HEK293 (cell line): ENCODE data around the gene G3BP2.
A peak's percentile ranks its signal among the peaks of the same experiment; 100 is the strongest.

Experiments
- GLI4 ChIP-seq: fragments of 450-650 bp; formaldehyde crosslinking; IDR thresholded peaks from 2 replicates; pipeline ENCODE4 v1.5.1; 2016; ENCODE audit warnings: missing biosample characterization, missing genetic modification characterization
- IKZF3 ChIP-seq: fragments of 450-650 bp; IDR thresholded peaks from 2 replicates; pipeline ENCODE4 v1.5.0; 2018; ENCODE audit warnings: missing biosample characterization, mild to moderate bottlenecking, missing genetic modification characterization, moderate library complexity
- OVOL3 ChIP-seq: fragments of 450-650 bp; formaldehyde crosslinking; IDR thresholded peaks from 2 replicates; pipeline ENCODE4 v1.5.1; 2016; ENCODE audit warnings: missing biosample characterization, missing genetic modification characterization
- SP3 ChIP-seq: fragments of 450-650 bp; formaldehyde crosslinking; IDR thresholded peaks from 2 replicates; pipeline ENCODE4 v1.5.1; 2016; ENCODE audit warnings: missing biosample characterization, missing genetic modification characterization
- SP7 ChIP-seq: fragments of 450-650 bp; formaldehyde crosslinking; IDR thresholded peaks from 2 replicates; pipeline ENCODE4 v1.5.1; 2016; ENCODE audit warnings: missing biosample characterization, missing genetic modification characterization
- WT1 ChIP-seq: fragments of 450-650 bp; formaldehyde crosslinking; IDR thresholded peaks from 2 replicates; pipeline ENCODE4 v1.5.1; 2016; ENCODE audit warnings: missing biosample characterization, missing genetic modification characterization
- YY2 ChIP-seq: fragments of 450-650 bp; formaldehyde crosslinking; IDR thresholded peaks from 2 replicates; pipeline ENCODE4 v1.5.1; 2016; ENCODE audit warnings: missing biosample characterization, missing genetic modification characterization
- ZBTB48 ChIP-seq: fragments of 450-650 bp; formaldehyde crosslinking; IDR thresholded peaks from 2 replicates; pipeline ENCODE4 v1.5.1; 2016; ENCODE audit warnings: missing biosample characterization, missing genetic modification characterization
- ZEB2 ChIP-seq: fragments of 450-650 bp; formaldehyde crosslinking; IDR thresholded peaks from 2 replicates; pipeline ENCODE4 v1.5.1; 2016; ENCODE audit warnings: missing biosample characterization, missing genetic modification characterization
- ZFHX2 ChIP-seq: fragments of 450-650 bp; formaldehyde crosslinking; conservative IDR thresholded peaks from 2 replicates; pipeline ENCODE4 v1.5.1; 2016; ENCODE audit warnings: missing biosample characterization, missing genetic modification characterization
- ZFP3 ChIP-seq: fragments of 450-650 bp; formaldehyde crosslinking; IDR thresholded peaks from 2 replicates; pipeline ENCODE4 v1.5.1; 2016; ENCODE audit warnings: low read depth, missing biosample characterization, missing genetic modification characterization
- ZIC2 ChIP-seq: fragments of 450-650 bp; formaldehyde crosslinking; IDR thresholded peaks from 2 replicates; pipeline ENCODE4 v1.5.1; 2016; ENCODE audit warnings: missing biosample characterization, missing genetic modification characterization
- ZNF121 ChIP-seq: fragments of 450-650 bp; formaldehyde crosslinking; IDR thresholded peaks from 2 replicates; pipeline ENCODE4 v1.5.1; 2016; ENCODE audit warnings: missing biosample characterization, missing genetic modification characterization
- ZNF132 ChIP-seq: fragments of 450-650 bp; formaldehyde crosslinking; IDR thresholded peaks from 2 replicates; pipeline ENCODE4 v1.5.1; 2017; ENCODE audit warnings: missing biosample characterization, missing genetic modification characterization, borderline replicate concordance
- ZNF155 ChIP-seq: fragments of 450-650 bp; formaldehyde crosslinking; IDR thresholded peaks from 2 replicates; pipeline ENCODE4 v1.5.1; 2016; ENCODE audit warnings: missing biosample characterization, missing genetic modification characterization
- ZNF169 ChIP-seq: fragments of 450-650 bp; formaldehyde crosslinking; IDR thresholded peaks from 2 replicates; pipeline ENCODE4 v1.5.1; 2016; ENCODE audit warnings: missing biosample characterization, missing genetic modification characterization
- ZNF174 ChIP-seq: fragments of 450-650 bp; formaldehyde crosslinking; IDR thresholded peaks from 2 replicates; pipeline ENCODE4 v1.5.0; 2017; ENCODE audit warnings: missing biosample characterization, mild to moderate bottlenecking, missing genetic modification characterization
- ZNF184 ChIP-seq: fragments of 450-650 bp; IDR thresholded peaks from 2 replicates; pipeline ENCODE4 v1.5.1; 2018; ENCODE audit warnings: missing biosample characterization, mild to moderate bottlenecking, missing genetic modification characterization
- ZNF2 ChIP-seq: fragments of 450-650 bp; formaldehyde crosslinking; IDR thresholded peaks from 2 replicates; pipeline ENCODE4 v1.5.1; 2016; ENCODE audit warnings: missing biosample characterization, missing genetic modification characterization
- ZNF223 ChIP-seq: fragments of 450-650 bp; formaldehyde crosslinking; IDR thresholded peaks from 2 replicates; pipeline ENCODE4 v1.5.1; 2016; ENCODE audit warnings: missing biosample characterization, missing genetic modification characterization
- ZNF23 ChIP-seq: fragments of 450-650 bp; formaldehyde crosslinking; IDR thresholded peaks from 2 replicates; pipeline ENCODE4 v1.5.1; 2016; ENCODE audit warnings: missing biosample characterization, missing genetic modification characterization, borderline replicate concordance
- ZNF239 ChIP-seq: fragments of 450-650 bp; formaldehyde crosslinking; IDR thresholded peaks from 2 replicates; pipeline ENCODE4 v1.5.1; 2016; ENCODE audit warnings: missing biosample characterization, missing genetic modification characterization
- ZNF292 ChIP-seq: fragments of 450-650 bp; formaldehyde crosslinking; IDR thresholded peaks from 2 replicates; pipeline ENCODE4 v1.5.1; 2016; ENCODE audit warnings: low read depth, missing biosample characterization, missing genetic modification characterization, borderline replicate concordance
- ZNF324 ChIP-seq: fragments of 450-650 bp; formaldehyde crosslinking; IDR thresholded peaks from 2 replicates; pipeline ENCODE4 v1.5.1; 2016; ENCODE audit warnings: missing biosample characterization, missing genetic modification characterization
- ZNF366 ChIP-seq: fragments of 450-650 bp; formaldehyde crosslinking; conservative IDR thresholded peaks from 2 replicates; pipeline ENCODE4 v1.5.1; 2016; ENCODE audit warnings: missing biosample characterization, missing genetic modification characterization
- ZNF473 ChIP-seq: fragments of 450-650 bp; formaldehyde crosslinking; IDR thresholded peaks from 2 replicates; pipeline ENCODE4 v1.5.1; 2017; ENCODE audit warnings: missing biosample characterization, missing genetic modification characterization
- ZNF555 ChIP-seq: fragments of 450-650 bp; formaldehyde crosslinking; conservative IDR thresholded peaks from 2 replicates; pipeline ENCODE4 v1.5.1; 2017; ENCODE audit warnings: missing biosample characterization, mild to moderate bottlenecking, missing genetic modification characterization, inconsistent platforms
- ZNF623 ChIP-seq: fragments of 450-650 bp; formaldehyde crosslinking; IDR thresholded peaks from 2 replicates; pipeline ENCODE4 v1.5.1; 2016; ENCODE audit warnings: missing biosample characterization, missing genetic modification characterization
- ZNF777 ChIP-seq: fragments of 450-650 bp; formaldehyde crosslinking; IDR thresholded peaks from 2 replicates; pipeline ENCODE4 v1.5.1; 2017; ENCODE audit warnings: missing biosample characterization, missing genetic modification characterization, borderline replicate concordance
- ZNF830 ChIP-seq: fragments of 450-650 bp; IDR thresholded peaks from 2 replicates; pipeline ENCODE4 v1.5.0; 2018; ENCODE audit warnings: missing biosample characterization, missing genetic modification characterization, low read depth, mild to moderate bottlenecking, moderate library complexity
- ZXDB ChIP-seq: fragments of 450-650 bp; formaldehyde crosslinking; IDR thresholded peaks from 2 replicates; pipeline ENCODE4 v1.5.1; 2016; ENCODE audit warnings: missing biosample characterization, missing genetic modification characterization
- TF ChIP-seq, protein P1 (sequence below): fragments of 450-650 bp; formaldehyde crosslinking; IDR thresholded peaks from 2 replicates; pipeline ENCODE4 v1.5.1; 2017; ENCODE audit warnings: missing biosample characterization, missing genetic modification characterization
- TF ChIP-seq, protein P2 (sequence below): fragments of 450-650 bp; formaldehyde crosslinking; IDR thresholded peaks from 2 replicates; pipeline ENCODE4 v1.5.1; 2016; ENCODE audit warnings: missing biosample characterization, missing genetic modification characterization
- TF ChIP-seq, protein P3 (sequence below): fragments of 450-650 bp; formaldehyde crosslinking; IDR thresholded peaks from 2 replicates; pipeline ENCODE4 v1.5.1; 2016; ENCODE audit warnings: missing biosample characterization, missing genetic modification characterization
- TF ChIP-seq, protein P4 (sequence below): fragments of 450-650 bp; formaldehyde crosslinking; IDR thresholded peaks from 2 replicates; pipeline ENCODE4 v1.5.1; 2016; ENCODE audit warnings: missing biosample characterization, missing genetic modification characterization

The G3BP2 gene

DNA sequence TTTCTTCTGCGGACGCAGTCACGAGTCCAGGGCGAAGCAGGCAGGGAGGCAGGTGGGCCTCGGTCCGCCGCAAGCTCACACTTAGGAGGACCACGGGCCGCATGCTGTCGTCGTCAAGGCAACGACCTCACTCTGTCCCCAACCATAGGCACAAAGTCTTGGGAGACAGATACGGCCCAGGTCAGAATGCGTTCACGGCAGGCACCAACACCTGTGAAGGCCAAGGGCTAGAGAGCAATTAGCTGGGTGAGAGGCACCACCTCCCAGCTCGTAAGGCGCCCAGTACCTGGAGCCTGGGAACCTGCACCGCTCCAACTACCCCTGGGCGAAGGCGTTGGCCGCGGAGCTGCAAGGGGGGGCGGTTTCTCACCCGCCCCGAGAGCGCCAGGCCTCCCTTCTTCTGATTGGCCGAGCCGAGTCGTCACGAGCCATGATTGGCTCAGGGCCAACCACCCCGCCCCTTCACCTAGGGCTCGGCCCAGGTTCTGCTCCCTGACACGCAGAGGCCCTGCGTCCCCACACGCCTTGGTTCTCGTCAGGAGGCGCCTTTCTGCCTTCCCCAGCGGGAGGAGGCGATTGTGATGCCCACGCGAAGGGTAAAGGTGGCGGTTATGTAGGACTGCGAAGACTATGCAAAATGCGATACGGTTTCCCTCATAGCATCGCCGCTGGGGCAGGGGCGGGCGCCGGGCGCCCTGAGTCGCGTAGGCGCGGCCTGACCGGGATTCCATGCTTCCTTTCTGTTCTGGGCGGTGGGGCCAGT is 42.9 kb downstream of the G3BP2 start, which contains the start of gene CDKL2 (continued):
- TF ChIP-seq YY2 (tag by site-specific recombination) = no peak
- TF ChIP-seq, protein P1, sequence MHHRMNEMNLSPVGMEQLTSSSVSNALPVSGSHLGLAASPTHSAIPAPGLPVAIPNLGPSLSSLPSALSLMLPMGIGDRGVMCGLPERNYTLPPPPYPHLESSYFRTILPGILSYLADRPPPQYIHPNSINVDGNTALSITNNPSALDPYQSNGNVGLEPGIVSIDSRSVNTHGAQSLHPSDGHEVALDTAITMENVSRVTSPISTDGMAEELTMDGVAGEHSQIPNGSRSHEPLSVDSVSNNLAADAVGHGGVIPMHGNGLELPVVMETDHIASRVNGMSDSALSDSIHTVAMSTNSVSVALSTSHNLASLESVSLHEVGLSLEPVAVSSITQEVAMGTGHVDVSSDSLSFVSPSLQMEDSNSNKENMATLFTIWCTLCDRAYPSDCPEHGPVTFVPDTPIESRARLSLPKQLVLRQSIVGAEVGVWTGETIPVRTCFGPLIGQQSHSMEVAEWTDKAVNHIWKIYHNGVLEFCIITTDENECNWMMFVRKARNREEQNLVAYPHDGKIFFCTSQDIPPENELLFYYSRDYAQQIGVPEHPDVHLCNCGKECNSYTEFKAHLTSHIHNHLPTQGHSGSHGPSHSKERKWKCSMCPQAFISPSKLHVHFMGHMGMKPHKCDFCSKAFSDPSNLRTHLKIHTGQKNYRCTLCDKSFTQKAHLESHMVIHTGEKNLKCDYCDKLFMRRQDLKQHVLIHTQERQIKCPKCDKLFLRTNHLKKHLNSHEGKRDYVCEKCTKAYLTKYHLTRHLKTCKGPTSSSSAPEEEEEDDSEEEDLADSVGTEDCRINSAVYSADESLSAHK (tag by site-specific recombination) = no peak
- TF ChIP-seq ZFHX2 (tag by site-specific recombination) = peak; percentile 88
- TF ChIP-seq, protein P2, sequence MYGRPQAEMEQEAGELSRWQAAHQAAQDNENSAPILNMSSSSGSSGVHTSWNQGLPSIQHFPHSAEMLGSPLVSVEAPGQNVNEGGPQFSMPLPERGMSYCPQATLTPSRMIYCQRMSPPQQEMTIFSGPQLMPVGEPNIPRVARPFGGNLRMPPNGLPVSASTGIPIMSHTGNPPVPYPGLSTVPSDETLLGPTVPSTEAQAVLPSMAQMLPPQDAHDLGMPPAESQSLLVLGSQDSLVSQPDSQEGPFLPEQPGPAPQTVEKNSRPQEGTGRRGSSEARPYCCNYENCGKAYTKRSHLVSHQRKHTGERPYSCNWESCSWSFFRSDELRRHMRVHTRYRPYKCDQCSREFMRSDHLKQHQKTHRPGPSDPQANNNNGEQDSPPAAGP (tag by site-specific recombination) = 0 out of 2 replicates have a peak, but pooled peaks have one; percentile 36
- no peak for TF ChIP-seq GLI4
- TF ChIP-seq ZNF155 (tag by site-specific recombination) = no peak
- TF ChIP-seq ZNF169 = no peak
- TF ChIP-seq ZFP3 (tag by site-specific recombination) = no peak
- no peak for TF ChIP-seq ZNF366 (tag by site-specific recombination)
- TF ChIP-seq ZBTB48 (tag by site-specific recombination) = peak; percentile 99
- TF ChIP-seq ZNF23 (tag by site-specific recombination) = no peak
- TF ChIP-seq ZNF830 (tag by site-specific recombination) = no peak
- no peak for TF ChIP-seq ZNF132 (tag by site-specific recombination)
- TF ChIP-seq ZNF184 = no peak
- TF ChIP-seq, protein P3, sequence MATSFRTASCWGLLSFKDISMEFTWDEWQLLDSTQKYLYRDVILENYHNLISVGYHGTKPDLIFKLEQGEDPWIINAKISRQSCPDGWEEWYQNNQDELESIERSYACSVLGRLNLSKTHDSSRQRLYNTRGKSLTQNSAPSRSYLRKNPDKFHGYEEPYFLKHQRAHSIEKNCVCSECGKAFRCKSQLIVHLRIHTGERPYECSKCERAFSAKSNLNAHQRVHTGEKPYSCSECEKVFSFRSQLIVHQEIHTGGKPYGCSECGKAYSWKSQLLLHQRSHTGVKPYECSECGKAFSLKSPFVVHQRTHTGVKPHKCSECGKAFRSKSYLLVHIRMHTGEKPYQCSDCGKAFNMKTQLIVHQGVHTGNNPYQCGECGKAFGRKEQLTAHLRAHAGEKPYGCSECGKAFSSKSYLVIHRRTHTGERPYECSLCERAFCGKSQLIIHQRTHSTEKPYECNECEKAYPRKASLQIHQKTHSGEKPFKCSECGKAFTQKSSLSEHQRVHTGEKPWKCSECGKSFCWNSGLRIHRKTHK (tag by site-specific recombination) = no peak
- peak; percentile 77 for TF ChIP-seq ZEB2
- peak; percentile 21; the same call in 1 of the 2 replicates for TF ChIP-seq IKZF3 (tag by site-specific recombination)
- 0 out of 2 replicates have a peak, but pooled peaks have one; percentile 6 for TF ChIP-seq ZNF623 (tag by site-specific recombination)
- peak; percentile 80 for TF ChIP-seq ZXDB (tag by site-specific recombination)
- TF ChIP-seq ZNF239 (tag by site-specific recombination) = no peak
- no peak for TF ChIP-seq ZNF174 (tag by site-specific recombination)
- no peak for TF ChIP-seq ZNF121
- peak; percentile 57; the same call in 1 of the 2 replicates for TF ChIP-seq SP7
- no peak for TF ChIP-seq ZNF324
- peak; percentile 47; the same call in 1 of the 2 replicates for TF ChIP-seq ZIC2 (tag by site-specific recombination)
- TF ChIP-seq WT1 (tag by site-specific recombination) = no peak; the same call in 1 of the 2 replicates
- TF ChIP-seq, protein P4, sequence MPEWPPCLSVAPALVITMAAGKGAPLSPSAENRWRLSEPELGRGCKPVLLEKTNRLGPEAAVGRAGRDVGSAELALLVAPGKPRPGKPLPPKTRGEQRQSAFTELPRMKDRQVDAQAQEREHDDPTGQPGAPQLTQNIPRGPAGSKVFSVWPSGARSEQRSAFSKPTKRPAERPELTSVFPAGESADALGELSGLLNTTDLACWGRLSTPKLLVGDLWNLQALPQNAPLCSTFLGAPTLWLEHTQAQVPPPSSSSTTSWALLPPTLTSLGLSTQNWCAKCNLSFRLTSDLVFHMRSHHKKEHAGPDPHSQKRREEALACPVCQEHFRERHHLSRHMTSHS (tag by site-specific recombination) = no peak
- TF ChIP-seq ZNF777 (tag by site-specific recombination) = no peak
- TF ChIP-seq ZNF555 (tag by site-specific recombination) = no peak
- no peak for TF ChIP-seq ZNF473
- peak; percentile 54; the same call in 1 of the 2 replicates for TF ChIP-seq ZNF2 (tag by site-specific recombination)
- no peak for TF ChIP-seq OVOL3 (tag by site-specific recombination)
- no peak for TF ChIP-seq ZNF292 (tag by site-specific recombination)
- no peak for TF ChIP-seq ZNF223 (tag by site-specific recombination)
- TF ChIP-seq SP3 (tag by site-specific recombination) = peak; percentile 82
